ENCODE data around the gene PTPRN2.
"Not testable (repeated sequence)": the region's sequence is repeated elsewhere in the genome, so short reads cannot be mapped to it uniquely, and the experiment has no call there.

The PTPRN2 gene

DNA sequence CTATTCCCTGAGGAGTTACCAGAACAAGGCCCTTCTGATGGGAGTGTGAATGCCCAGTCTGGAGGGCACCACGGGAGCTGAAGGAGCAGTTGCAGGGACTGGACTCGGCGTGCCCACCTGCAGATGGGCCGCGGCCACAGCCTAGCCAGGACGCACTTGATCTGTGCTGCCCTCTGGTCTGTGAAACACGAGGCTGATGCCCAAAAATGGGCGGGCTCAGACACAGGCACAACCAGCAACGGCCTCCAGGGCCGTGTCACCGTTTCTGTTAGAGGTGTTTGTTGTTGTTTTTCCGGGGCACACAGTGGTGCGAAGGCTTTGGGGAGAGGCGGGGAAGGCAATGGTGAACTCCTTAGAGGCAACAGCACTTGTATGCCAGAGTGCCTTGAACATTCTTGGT lies 1015.0 kb downstream of the PTPRN2 start:
- in situ Hi-C loops (cut with HindIII; ENCODE audit: low sequenced_read_pairs): no loop called here

- in situ Hi-C loops (cut with HindIII; ENCODE audit: low sequenced_read_pairs): no loop called here
Observed at GRCh38 chr7:157570531-157571200, 1017.0 kb downstream of the PTPRN2 start.

DNA sequence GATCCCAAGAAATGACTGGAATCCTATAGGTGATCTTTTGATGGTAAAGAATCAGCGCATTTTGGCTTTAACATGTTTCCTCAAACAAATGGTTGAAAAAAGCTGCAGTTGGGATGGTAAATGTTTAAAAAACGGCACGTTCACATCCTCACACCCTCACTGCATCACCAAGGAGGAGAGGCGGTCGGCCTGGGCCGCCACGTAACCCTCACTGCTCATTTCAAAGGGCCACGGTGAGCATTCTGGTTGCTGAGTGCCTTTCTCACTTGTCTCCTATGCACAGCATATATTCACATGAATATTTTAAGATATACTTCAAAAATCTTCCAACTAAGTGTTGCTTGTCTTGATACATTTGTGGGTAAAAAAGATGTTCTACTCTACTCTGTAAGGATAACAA lies 1017.7 kb downstream of the PTPRN2 start:
- in situ Hi-C loops (cut with HindIII; ENCODE audit: low sequenced_read_pairs): no loop called here

DNA sequence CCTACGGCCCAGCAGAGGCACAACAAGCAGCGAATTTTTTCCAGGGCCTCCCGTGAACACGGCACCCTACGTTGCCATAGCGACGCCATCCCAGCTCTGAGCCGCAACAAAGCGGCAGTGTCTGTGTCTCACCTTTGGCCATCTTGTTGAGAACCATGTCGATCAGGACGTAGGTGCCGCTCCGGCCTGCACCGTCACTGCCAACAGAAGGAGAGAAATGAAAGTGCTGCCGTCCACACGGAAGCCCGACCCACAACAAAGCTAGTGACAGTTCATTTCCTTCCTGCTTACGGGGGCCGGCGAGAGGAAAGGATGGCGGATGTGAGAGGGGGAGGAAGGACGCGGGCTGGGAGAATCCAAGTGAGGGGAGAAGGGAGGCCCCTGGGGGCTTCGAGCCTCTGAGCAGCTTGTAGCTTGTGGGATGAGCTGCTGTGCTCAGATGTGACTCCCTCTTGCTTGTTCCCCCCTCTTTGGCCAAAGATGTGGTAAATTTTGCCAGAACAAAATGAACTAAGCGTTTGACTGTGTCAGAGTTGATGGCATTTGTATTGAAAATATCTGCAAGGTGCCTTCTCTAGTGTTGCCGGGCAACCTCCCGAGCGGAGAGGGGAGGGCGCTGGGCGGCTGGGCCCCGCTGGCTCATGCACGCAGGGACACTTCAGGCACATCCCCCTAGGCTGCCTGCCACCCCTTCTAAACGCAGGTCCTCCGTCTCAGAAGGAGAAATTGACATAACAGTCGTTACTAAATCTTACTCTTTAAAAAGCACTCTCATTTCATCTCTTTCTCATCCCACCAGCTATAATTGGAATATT lies 1018.6 kb downstream of the PTPRN2 start:
- in situ Hi-C loops (cut with HindIII; ENCODE audit: low sequenced_read_pairs): no loop called here

DNA sequence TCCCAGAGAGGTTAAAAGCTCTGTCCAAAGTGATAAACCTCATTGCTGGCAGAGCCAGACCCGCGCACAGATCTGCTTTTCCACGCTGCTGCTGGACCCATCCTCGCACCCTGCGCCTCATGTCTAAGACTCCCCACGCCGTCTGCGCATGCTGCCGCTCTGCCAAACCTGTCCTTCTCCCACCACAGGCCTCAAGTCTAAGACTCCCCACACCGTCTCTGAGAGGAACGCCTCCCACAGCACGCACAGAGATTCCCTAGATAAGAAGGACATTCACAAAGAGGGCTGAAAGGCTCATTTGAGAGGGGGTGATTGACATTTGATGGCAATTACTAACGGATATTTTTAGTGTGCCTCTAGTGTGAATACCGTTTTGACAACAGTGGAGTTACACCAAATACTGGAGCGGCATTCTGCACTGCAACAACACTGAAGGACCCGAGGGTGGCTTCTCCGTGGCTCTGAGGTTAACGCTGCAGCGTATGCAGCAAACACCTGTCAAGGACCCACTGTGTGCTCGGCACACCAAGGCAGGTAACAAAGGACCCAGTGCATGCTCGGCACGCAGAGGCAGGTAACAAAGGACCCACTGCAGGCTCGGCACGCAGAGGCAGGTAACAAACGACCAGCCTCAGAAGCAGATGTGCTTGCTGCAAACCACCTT lies 1019.4 kb downstream of the PTPRN2 start:
- in situ Hi-C loops (cut with HindIII; ENCODE audit: low sequenced_read_pairs): no loop called here

GRCh38 chr7:157567666-157568065 lies 1020.0 kb downstream of the PTPRN2 start:
- in situ Hi-C loops (cut with HindIII; ENCODE audit: low sequenced_read_pairs): no loop called here

DNA sequence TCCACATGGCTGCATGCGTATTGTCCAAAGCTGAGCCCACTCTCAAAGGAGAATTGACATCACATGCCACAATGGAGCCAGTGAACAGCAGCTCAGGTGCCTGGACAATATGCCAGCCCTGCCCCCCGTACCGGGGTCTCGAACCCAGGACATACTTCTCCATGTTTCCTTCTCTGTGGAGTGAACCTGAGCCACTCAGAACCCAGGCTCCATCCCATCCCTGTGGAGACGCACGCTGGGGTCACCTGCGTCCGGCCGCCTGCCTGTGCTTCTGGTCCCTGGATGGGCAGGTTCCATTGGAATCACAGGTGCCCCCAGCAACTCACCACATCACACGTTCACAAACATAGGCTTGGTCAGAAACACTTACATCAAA lies 1021.0 kb downstream of the PTPRN2 start:
- in situ Hi-C loops (cut with HindIII; ENCODE audit: low sequenced_read_pairs): no loop called here

DNA sequence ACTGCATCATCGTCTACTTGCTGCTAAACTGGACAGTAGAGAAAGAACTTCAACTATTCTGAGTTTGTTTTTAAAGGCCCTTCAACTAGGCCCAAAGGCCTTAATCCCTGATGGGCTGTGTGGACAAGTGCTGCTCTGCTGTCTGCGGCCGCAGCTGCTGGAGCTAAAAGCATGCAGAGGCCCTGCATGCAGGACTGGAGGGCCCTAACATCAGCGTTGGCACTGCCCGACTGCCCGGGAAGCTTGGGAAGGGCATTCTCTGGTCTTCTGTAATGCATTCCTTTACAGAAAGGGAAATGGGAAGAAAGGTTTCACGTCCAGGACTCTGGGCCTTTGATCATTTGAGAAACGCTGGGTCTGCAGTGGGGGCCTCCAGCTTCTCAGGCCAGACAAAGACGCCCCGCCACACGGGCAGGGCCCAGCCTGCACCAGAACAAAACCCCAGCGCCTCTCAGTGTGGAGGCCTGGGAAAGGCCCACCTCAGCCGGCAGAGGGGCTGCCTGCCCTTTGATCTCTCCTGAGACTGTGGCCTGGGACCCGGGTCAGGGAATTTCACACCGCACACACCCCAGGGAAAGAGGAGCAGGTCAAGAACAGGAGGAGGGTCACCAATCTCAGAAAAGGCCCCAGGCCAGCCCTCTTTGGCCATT lies 1021.5 kb downstream of the PTPRN2 start:
- in situ Hi-C loops (cut with HindIII; ENCODE audit: low sequenced_read_pairs): no loop called here

GRCh38 chr7:157565201-157565626 lies 1022.4 kb downstream of the PTPRN2 start:
- in situ Hi-C loops (cut with HindIII; ENCODE audit: low sequenced_read_pairs): no loop called here

DNA sequence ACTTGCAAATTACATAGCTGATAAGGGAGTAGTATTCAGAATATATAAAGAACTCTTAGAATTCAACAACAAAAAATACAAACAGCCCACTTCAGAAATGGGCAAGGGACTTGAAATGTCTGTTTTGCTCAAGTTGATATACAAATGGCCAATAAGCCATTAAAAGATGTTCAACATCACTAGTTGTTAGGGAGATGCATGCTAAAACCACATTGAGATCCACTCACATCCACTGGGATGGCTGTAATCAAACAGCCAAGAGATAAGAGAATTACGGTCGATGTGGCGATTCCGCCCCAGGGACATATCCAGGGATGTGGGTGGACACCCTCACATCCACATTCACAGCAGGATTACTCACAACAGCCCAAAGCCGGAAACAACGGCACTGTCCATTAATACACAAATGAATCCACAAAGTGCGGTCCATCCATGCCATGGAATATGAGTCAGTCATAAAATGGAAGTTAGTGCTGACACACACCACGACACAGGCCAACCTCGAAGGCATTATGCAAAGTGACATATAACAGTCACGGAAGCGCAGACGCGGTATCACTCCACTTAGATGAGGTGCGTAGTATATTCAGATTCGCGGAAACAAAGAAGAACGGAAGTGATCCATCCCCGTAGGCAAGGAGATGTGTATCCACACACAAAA lies 1023.0 kb downstream of the PTPRN2 start:
- in situ Hi-C loops (cut with HindIII; ENCODE audit: low sequenced_read_pairs): no loop called here

DNA sequence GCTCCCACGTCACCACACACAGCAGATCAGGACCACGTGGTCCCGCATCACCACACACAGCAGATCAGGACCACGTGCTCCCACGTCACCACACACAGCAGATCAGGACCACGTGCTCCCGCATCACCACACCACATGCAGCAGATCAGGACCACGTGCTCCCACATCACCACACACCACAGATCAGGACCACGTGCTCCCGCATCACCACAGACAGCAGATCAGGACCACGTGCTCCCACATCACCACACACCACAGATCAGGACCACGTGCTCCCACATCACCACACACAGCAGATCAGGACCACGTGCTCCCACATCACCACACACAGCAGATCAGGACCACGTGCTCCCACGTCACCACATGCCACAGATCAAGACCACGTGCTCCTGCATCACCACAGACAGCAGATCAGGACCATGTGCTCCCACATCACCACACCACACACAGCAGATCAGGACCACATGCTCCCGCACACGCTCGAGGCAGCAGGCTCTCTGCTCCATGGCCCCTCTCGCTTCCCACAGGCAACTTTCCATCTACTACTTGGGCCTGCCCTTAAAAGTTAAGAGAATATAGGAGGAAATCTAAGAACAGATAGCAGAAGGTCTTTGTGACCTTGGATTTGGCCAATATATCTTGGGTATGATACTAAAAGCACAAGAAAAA lies 1024.0 kb downstream of the PTPRN2 start:
- in situ Hi-C loops (cut with HindIII; ENCODE audit: low sequenced_read_pairs): not testable (repeated sequence)

DNA sequence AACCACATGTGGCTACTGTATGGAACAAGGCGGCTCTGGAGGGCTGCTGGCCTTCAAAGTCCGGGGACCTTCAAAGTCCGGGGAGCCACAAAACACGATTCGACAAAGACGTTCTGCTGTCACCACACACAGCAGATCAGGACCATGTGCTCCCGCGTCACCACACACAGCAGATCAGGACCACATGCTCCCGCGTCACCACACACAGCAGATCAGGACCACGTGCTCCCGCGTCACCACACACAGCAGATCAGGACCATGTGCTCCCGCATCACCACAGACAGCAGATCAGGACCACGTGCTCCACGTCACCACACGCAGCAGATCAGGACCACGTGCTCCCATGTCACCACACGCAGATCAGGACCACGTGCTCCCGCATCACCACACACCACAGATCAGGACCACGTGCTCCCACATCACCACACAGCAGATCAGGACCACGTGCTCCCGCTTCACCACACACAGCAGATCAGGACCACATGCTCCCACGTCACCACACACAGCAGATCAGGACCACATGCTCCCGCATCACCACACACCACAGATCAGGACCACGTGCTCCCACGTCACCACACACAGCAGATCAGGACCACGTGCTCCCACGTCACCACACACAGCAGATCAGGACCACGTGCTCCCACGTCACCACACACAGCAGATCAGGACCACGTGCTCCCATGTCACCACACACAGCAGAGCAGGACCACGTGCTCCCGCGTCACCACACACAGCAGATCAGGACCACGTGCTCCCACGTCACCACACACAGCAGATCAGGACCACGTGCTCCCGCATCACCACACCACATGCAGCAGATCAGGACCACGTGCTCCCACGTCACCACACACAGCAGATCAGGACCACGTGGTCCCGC lies 1024.9 kb downstream of the PTPRN2 start:
- in situ Hi-C loops (cut with HindIII; ENCODE audit: low sequenced_read_pairs): not testable (repeated sequence)

DNA sequence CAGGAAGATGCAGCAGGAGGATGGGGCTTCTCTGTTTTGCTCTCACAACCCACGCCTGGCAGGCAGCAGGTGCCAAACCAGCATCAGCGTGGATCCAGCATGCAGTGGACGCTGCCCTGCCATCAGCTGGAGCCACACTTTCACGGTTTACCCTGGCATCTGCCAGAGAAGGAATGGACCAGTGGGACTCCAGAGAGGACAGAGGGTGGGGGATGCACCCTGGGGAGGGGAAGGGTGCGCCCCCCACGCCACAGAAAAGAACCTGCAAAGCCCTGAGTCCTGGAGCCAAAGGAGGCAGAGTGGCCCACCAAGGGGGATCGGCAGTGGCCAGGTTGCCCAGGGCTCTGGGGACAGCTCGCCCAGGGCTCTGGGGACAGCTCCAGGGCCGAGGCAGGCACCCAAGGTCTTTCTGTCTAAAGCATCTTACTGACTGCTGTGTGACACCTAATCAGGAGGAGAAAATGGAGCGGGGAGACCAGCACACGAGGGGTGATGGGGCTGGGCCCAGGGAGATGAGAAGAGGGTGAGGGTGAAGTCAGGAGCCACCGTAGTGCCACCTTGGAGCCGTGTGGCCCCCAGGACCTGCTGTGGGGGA lies 1025.7 kb downstream of the PTPRN2 start:
- in situ Hi-C loops (cut with HindIII; ENCODE audit: low sequenced_read_pairs): no loop called here

- in situ Hi-C loops (cut with HindIII; ENCODE audit: low sequenced_read_pairs): no loop called here
Observed at GRCh38 chr7:157561523-157561785, 1026.2 kb downstream of the PTPRN2 start.

DNA sequence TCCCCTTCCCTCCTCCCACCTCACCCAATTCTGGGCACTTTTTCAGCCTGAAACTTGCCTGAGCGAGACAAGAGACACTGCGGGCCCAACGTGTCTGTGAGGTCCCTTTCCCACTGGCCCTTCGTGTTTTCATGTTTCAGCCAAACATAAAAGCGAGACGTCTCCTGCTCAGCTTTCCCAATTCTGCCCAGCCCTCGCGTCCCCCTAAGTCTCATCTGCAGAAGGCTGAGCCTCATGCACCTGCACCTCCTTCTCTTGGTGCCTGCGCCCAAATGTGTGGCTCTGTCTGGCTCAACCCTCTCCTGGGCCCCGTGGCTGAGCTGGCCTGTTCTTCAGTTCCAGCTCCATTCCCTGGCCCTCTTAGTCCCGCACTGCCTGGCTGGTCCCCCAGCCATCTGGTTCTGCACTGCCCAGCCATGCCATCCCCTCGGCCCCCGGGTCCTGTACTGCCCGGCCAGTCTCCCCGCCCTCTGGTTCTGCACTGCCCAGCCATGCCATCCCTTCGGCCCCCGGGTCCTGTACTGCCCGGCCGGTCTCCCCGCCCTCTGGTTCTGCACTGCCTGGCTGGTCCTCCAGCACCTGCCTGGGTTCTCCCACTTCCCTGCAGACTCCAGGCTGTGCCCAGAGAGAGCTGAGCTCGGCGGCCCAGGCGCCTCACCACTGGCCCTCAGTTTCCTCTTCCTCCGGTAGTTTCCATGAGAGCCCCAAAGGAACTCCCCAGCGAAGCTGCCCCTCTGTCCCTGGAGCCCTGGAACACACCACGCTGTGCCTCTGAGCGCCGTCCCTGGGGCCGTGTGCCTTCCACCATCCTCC lies 1026.7 kb downstream of the PTPRN2 start:
- in situ Hi-C loops (cut with HindIII; ENCODE audit: low sequenced_read_pairs): no loop called here

- in situ Hi-C loops (cut with HindIII; ENCODE audit: low sequenced_read_pairs): no loop called here
Observed at GRCh38 chr7:157560258-157560654, 1027.4 kb downstream of the PTPRN2 start.

DNA sequence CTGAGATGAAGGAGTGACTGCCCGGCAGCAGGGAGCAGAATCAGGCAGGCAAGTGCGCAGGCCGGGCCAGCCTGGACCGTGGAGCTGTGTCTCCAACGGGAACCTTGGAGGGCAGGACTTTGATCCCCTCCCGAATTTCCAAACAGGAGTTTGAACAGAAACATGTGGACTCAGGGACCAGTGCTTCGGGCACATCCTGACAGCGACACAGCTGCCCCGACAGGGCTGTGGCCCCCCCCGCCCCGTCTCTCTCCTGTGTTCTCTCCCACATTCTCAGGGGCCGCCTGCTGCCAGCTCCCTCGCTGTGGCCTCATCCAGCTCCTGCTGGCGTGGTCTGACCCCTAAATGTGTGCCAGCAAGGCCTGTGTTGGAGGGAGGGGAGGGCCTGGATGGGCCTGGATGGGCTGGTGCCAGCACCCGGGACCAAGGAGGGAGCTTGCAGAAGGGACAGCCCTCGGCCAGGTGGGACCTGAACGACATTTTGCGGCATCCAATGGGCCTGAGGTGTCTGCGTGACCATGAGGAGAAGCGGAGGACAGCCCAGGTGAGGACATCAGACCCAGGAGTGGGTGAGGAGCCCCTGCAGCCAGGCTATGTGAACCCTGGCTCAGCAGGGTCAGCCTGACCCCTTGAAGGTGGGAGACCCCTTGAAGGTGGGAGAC lies 1027.9 kb downstream of the PTPRN2 start:
- in situ Hi-C loops (cut with HindIII; ENCODE audit: low sequenced_read_pairs): no loop called here
